ENCODE measurements around the gene DNTTIP2.

DNA sequence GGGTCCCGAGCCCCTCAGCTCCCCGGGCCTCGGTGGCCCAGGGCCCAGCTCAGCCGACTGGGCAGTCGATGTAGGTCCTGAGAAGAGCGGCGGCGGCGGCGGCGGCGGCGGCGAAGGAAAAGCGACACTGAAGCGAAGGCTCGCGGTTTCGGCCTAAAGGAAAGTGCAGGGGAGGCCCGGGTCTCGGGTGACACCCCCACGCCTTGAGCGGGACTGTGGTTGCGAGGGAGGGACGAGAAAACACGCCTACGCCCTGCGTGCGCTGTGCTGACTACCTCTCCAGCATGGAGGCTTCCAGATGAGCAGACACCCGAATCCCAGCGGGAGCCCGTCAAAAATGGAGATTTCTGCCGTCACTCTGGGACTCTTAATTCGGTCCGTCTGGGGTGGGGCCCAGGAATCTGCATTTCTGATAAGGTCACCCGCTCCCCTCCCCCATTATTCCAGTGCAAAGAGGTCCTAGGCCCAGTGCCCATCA is 31.2 kb downstream of the DNTTIP2 start:
- TF ChIP-seq, protein P1, sequence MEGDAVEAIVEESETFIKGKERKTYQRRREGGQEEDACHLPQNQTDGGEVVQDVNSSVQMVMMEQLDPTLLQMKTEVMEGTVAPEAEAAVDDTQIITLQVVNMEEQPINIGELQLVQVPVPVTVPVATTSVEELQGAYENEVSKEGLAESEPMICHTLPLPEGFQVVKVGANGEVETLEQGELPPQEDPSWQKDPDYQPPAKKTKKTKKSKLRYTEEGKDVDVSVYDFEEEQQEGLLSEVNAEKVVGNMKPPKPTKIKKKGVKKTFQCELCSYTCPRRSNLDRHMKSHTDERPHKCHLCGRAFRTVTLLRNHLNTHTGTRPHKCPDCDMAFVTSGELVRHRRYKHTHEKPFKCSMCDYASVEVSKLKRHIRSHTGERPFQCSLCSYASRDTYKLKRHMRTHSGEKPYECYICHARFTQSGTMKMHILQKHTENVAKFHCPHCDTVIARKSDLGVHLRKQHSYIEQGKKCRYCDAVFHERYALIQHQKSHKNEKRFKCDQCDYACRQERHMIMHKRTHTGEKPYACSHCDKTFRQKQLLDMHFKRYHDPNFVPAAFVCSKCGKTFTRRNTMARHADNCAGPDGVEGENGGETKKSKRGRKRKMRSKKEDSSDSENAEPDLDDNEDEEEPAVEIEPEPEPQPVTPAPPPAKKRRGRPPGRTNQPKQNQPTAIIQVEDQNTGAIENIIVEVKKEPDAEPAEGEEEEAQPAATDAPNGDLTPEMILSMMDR (conservative IDR thresholded peaks at IDR 0.05; ENCODE audit: low read depth, low read length): no peak
- TF ChIP-seq EZH2 (IDR thresholded peaks at IDR 0.05; ENCODE audit: low read length, unreplicated experiment): no peak

Data from PC-3 (cell line).